GM15510 (cell line): Measurements from ENCODE around the gene FNDC1.

ENCODE experiments used
- POLR2A ChIP-seq: IDR thresholded peaks from 3 replicates; pipeline ENCODE4 v1.6.1; 2011; ENCODE audit warnings: borderline replicate concordance; ENCODE audit not compliant: insufficient read length; ENCODE audit errors: extremely low read depth

FNDC1 gene

GRCh38 chr6:159252955-159253508 lies 83.8 kb downstream of the FNDC1 start:
- no peak for TF ChIP-seq POLR2A

GRCh38 chr6:159254186-159254585 lies 85.0 kb downstream of the FNDC1 start:
- no peak for TF ChIP-seq POLR2A

- TF ChIP-seq POLR2A, result no peak
Observed at GRCh38 chr6:159255434-159255951, 86.3 kb downstream of the FNDC1 start.

- TF ChIP-seq POLR2A, result no peak
Observed at GRCh38 chr6:159256128-159256527, 86.9 kb downstream of the FNDC1 start.

- TF ChIP-seq POLR2A, result no peak
Observed at GRCh38 chr6:159257846-159258245, 88.6 kb downstream of the FNDC1 start.

- no peak for TF ChIP-seq POLR2A
Observed at GRCh38 chr6:159259441-159260125, 90.4 kb downstream of the FNDC1 start.

- TF ChIP-seq POLR2A, result no peak
Observed at GRCh38 chr6:159260208-159260607, 91.0 kb downstream of the FNDC1 start.

GRCh38 chr6:159261995-159262394 lies 92.8 kb downstream of the FNDC1 start:
- no peak for TF ChIP-seq POLR2A

- no peak for TF ChIP-seq POLR2A
Observed at GRCh38 chr6:159262586-159262985, 93.4 kb downstream of the FNDC1 start.

GRCh38 chr6:159267165-159267564 lies 98.0 kb downstream of the FNDC1 start:
- TF ChIP-seq POLR2A, result no peak

- TF ChIP-seq POLR2A, result no peak
Observed at GRCh38 chr6:159268511-159268910, 99.3 kb downstream of the FNDC1 start.

- TF ChIP-seq POLR2A, result no peak
Observed at GRCh38 chr6:159271257-159271656, 102.1 kb downstream of the FNDC1 start.

GRCh38 chr6:159278626-159279025 lies 109.4 kb downstream of the FNDC1 start:
- no peak for TF ChIP-seq POLR2A

GRCh38 chr6:159279790-159280277 lies 110.6 kb downstream of the FNDC1 start:
- no peak for TF ChIP-seq POLR2A

GRCh38 chr6:159282421-159282820 lies 113.2 kb downstream of the FNDC1 start:
- TF ChIP-seq POLR2A, result no peak

GRCh38 chr6:159298840-159299239 lies 129.6 kb downstream of the FNDC1 start:
- TF ChIP-seq POLR2A, result no peak
